Heart right ventricle (tissue), 16 donors: ENCODE results near the gene ZSCAN5C. TPM values are rescaled to one million over a fixed set of nuclear protein-coding genes. Genes with fewer than 3 reads are reported as not detected.

Experiments used
- ATAC-seq, 8 donors: fragments of 200-7000 bp; cut with Tn5 transposase; one replicate each; pipeline ENCODE4 v1.9.1; 2020; ENCODE audit warnings: mild to moderate bottlenecking in 8 of 8, moderate library complexity in 8 of 8, moderate number of reproducible peaks in 1 of 8
- DNase-seq, 2 donors: peaks; one replicate each; pipeline ENCODE4 v3.0.0-alpha.2; 2020
- H3K27ac ChIP-seq, 10 donors: fragments of 200-600 bp; sonication (generic) in 2 of 10; one replicate each; pipeline versions ENCODE4 v1.5.0 to v1.8.0; 2020 to 2022; ENCODE audit warnings: mild to moderate bottlenecking in 3 of 10
- H3K27me3 ChIP-seq, 7 donors: fragments of 200-600 bp; one replicate each; pipeline ENCODE4 v1.8.0; 2021 to 2022; ENCODE audit warnings: mild to moderate bottlenecking in 2 of 7
- H3K36me3 ChIP-seq, 9 donors: fragments of 200-600 bp; sonication (generic) in 1 of 9; one replicate each; pipeline versions ENCODE4 v1.5.0 to v1.8.0; 2020 to 2022; ENCODE audit warnings: mild to moderate bottlenecking in 2 of 9
- H3K4me1 ChIP-seq, 9 donors: fragments of 200-600 bp; sonication (generic) in 1 of 9; one replicate each; pipeline versions ENCODE4 v1.5.0 to v1.8.0; 2020 to 2022; ENCODE audit warnings: mild to moderate bottlenecking in 4 of 9
- H3K4me3 ChIP-seq, 10 donors: fragments of 200-600 bp; sonication (generic) in 2 of 10; one replicate each; pipeline versions ENCODE4 v1.5.0 to v1.8.0; 2020 to 2022; ENCODE audit warnings: mild to moderate bottlenecking in 7 of 10, moderate library complexity in 2 of 10
- H3K9me3 ChIP-seq, 11 donors: fragments of 200-600 bp in 10 of 11; sonication (generic) in 2 of 11; one replicate each; pipeline versions ENCODE4 v1.5.0 to v1.8.0; 2013 to 2022; ENCODE audit warnings: mild to moderate bottlenecking in 2 of 11, control low read depth in 1 of 11, moderate library complexity in 1 of 11
- WGBS, 2 donors: extraction: QIAGEN DNeasy Blood & Tissue Kit; methylation state at CpG; one replicate each; pipeline ENCODE4 v1.1.7; 2013; ENCODE audit warnings: inconsistent platforms in 1 of 2; 5-methylcytosine and 5-hydroxymethylcytosine counted together
- intact Hi-C, 10 donors: fragments of 100-400 bp; cut with DNase I; formaldehyde crosslinking; loops; one replicate each; pipeline versions ENCODE4 v1.11.1 to v1.14.2; 2022
- long read RNA-seq, 3 donors: library from polyadenylated mRNA; unstranded; transcript quantifications; one replicate each; pipeline ENCODE4 v2.0.0, GENCODE V29; 2020 to 2021
- polyA plus RNA-seq, 2 donors: library from polyadenylated mRNA; stranded (reverse); fragments of 200-250 nt; gene quantifications; one replicate each; pipeline ENCODE4 v1.2.3, GENCODE V29; 2013
- total RNA-seq, 10 donors: library from RNA; stranded (reverse); fragmentation: NEBNext Ultra II Directional in 3 of 10; extraction: Animal tissue kit (Norgen Biotek cat#: 25700) in 3 of 10; gene quantifications; one replicate each; pipeline versions ENCODE4 v1.2.1 to v1.2.4, GENCODE V29; 2021 to 2023
- TF ChIP-seq, protein P1 (sequence below), 9 donors: fragments of 200-600 bp; sonication (generic) in 2 of 9; IDR thresholded peaks; one replicate each; pipeline versions ENCODE4 v1.5.0 to v1.8.0; 2021 to 2022; ENCODE audit warnings: antibody characterized with exemption in 9 of 9, mild to moderate bottlenecking in 5 of 9, moderate library complexity in 1 of 9
- donor health status: Arrhythmogenic right ventricular cardiomyopathy.
- donor health status: ischemic (EF 13 %, LVEDD 7.1; RV severe dilation, severe dysfunction).
- donor health status: healthy with polysubstance abuse.
- donor health status: DM: no; HTN: yes; CAD: no.
- donor health status: DM: no; HTN: no; CAD: no.
- donor health status: ischemic (EF 25% LVEDD 6.9; RV normal size, moderate dysfunction).
- donor health status: ischemic (EF 25% LVEDD 5.7; RV mildly dilated, moderate dysfunction).
- donor health status: healthy.
- donor health status: DM: yes; HTN: yes; CAD: no.
- donor health status: Ischemic cardiomyopathy.
- donor health status: ischemic (EF 35%, LVEDD 5.7; RV mildly dilated, moderate dysfunction).
- donor health status: nonischemic (EF 11% LVEDD 7.7; RV severe dilation, severe dysfunction).
- donor health status: DM: yes; HTN: yes; CAD: no.
- donor health status: PGD.
- donor health status: ischemic (EF 29% LVEDD 5.4; RV normal size, mild dysfunction).
- donor health status: nonischemic (EF 23%, LVEDD 6.1; RV moderate dilation, normal function).

Gene ZSCAN5C, protein sequence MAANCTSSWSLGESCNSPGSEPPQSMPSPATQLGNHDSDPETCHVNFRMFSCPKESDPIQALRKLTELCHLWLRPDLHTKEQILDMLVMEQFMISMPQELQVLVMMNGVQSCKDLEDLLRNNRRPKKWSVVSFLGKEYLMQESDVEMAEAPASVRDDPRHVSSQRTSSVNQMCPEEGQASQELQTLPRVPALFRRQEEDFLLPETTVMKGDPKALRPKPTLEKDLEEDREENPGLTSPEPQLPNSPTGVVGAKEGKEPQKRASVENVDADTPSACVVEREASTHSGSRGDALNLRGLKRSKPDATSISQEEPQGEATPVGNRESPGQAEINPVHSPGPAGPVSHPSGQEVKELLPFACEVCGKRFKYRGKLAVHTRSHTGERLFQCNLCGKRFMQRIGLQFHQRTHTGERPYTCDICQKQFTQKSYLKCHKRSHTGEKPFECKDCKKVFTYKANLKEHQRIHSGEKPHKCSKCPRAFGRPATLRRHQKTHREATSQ
- total RNA-seq (not detected), polyA plus RNA-seq (not detected)
- long read RNA-seq, donor 1: 0 reads
- long read RNA-seq, donor 2: 0 reads
- long read RNA-seq, donor 3: 0 reads

DNA sequence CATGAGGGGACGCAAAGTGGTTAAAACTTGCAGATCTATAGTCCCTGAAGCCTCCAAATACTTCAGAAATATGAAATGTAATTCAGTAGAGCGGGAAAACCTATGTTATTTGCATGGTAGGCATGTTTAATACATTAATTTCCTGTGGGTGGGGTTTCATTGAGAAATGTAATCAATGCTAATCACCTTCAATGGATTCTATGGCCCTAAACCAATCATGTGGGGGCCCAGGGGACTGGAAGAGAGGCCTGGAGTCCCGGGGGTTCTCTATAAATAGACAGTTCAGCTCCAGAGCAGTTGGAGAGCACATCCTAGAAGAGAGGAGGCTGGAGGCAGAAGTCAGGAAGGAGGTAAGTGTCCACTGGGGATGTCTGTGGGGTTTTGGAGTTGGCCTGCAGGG lies at the start of gene ZSCAN5C:
TSS of gene ZSCAN5C (plus strand) at position 301 of the 400 bp plus-strand sequence. CDS start 3,641 bp downstream, outside the sequence.
- H3K4me1 ChIP-seq: no peaks in the 10 kb centered on the region
- no peak for ATAC-seq
- WGBS, 2 donors: 52 to 58% methylated on average over 3 of the region's 3 CpGs

DNA sequence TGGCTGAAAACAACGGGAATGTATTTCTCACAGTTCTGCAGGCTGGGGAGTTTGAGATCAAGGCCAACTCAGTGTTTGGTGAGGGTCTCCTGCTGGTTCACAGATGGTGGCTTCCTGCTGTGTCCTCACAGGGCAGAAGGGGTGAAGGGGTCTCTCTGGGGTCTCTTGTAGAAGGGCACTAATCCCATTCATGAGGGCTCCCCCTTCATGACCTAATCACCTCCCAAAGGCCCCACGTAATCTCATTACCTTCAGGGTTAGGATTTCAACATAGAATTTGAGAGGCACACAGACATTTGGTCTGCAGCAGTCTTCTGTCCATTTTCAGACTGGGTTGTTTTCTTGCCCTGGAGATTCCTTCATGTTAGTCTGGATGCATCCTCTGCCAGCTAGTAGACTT lies 49.4 kb upstream of the ZSCAN5C start:
- intact Hi-C loops: loop anchor here in 1 of 10 donors (10.0 kb wide), 1 partner anchor 48 kb away; no protein-coding TSS in a partner anchor
- H3K27ac ChIP-seq: peak overlapping the region in 3 of 10 donors; percentile 26 to 59 (median 34)
- TF ChIP-seq, protein P1, sequence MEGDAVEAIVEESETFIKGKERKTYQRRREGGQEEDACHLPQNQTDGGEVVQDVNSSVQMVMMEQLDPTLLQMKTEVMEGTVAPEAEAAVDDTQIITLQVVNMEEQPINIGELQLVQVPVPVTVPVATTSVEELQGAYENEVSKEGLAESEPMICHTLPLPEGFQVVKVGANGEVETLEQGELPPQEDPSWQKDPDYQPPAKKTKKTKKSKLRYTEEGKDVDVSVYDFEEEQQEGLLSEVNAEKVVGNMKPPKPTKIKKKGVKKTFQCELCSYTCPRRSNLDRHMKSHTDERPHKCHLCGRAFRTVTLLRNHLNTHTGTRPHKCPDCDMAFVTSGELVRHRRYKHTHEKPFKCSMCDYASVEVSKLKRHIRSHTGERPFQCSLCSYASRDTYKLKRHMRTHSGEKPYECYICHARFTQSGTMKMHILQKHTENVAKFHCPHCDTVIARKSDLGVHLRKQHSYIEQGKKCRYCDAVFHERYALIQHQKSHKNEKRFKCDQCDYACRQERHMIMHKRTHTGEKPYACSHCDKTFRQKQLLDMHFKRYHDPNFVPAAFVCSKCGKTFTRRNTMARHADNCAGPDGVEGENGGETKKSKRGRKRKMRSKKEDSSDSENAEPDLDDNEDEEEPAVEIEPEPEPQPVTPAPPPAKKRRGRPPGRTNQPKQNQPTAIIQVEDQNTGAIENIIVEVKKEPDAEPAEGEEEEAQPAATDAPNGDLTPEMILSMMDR (IDR thresholded peaks at IDR 0.05): no peak
- WGBS, 2 donors: 76 to 84% methylated on average over 2 of the region's 2 CpGs
- peaks cover 0 to 43% (median 16%) of the 10 kb centered on the region in 9 donors for H3K4me1 ChIP-seq
- no peak overlapping the region for H3K4me3 ChIP-seq
- ATAC-seq (no peak), DNase-seq (no peak)
- no peaks in the 10 kb centered on the region for H3K9me3 ChIP-seq
- H3K36me3 ChIP-seq: peaks cover 0 to 51% (median 5%) of the 10 kb centered on the region in 9 donors
- H3K27me3 ChIP-seq: no peaks in the 10 kb centered on the region

More for the DNA sequence above, at the start of gene ZSCAN5C:
- Histone ChIP-seq H3K27ac (no peak within 1 kb of the TSS), H3K36me3 (no peaks in the 10 kb centered on the region), H3K4me3 (no peak within 1 kb of the TSS), H3K27me3 (peaks cover 0 to 13% (median 0%) of the 10 kb centered on the region in 7 donors), H3K9me3 (no peaks in the 10 kb centered on the region)
- intact Hi-C loops: no loop called here
- TF ChIP-seq, protein P1 (IDR thresholded peaks at IDR 0.05): no peak
- no peak for DNase-seq

DNA sequence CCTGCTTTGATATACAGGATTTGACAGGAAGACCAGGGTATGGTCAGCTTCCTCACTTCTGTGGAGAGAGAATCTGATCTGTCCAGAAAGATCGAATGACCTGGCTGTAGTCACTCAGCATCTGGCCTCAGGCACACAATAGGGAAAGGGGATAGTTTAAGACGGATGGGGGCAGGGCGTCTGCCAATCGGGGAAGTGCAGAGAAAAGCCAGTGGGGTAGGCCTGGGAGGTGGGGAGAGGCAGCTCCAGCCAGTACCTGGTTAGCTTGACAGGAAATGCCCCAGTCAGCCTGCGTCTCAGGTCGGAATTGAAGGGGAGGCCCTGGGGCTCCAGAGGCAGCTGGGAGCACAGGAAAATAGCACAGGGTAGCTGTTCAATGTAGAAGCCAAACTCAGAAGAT lies 48.6 kb upstream of the ZSCAN5C start:
- Histone ChIP-seq H3K4me3 (no peak overlapping the region), H3K36me3 (peaks cover 0 to 51% (median 4%) of the 10 kb centered on the region in 9 donors), H3K27me3 (no peaks in the 10 kb centered on the region), H3K4me1 (peaks cover 0 to 43% (median 16%) of the 10 kb centered on the region in 9 donors), H3K9me3 (no peaks in the 10 kb centered on the region), H3K27ac (peak overlapping the region in 4 of 10 donors; percentile 5 to 59 (median 30))
- TF ChIP-seq, protein P1 (IDR thresholded peaks at IDR 0.05): no peak
- 42 to 51% methylated on average over 6 of the region's 6 CpGs for WGBS, 2 donors
- no peak for DNase-seq
- intact Hi-C loops: loop anchor here in 1 of 10 donors (10.0 kb wide), 1 partner anchor 49 kb away; no protein-coding TSS in a partner anchor
- no peak for ATAC-seq

DNA sequence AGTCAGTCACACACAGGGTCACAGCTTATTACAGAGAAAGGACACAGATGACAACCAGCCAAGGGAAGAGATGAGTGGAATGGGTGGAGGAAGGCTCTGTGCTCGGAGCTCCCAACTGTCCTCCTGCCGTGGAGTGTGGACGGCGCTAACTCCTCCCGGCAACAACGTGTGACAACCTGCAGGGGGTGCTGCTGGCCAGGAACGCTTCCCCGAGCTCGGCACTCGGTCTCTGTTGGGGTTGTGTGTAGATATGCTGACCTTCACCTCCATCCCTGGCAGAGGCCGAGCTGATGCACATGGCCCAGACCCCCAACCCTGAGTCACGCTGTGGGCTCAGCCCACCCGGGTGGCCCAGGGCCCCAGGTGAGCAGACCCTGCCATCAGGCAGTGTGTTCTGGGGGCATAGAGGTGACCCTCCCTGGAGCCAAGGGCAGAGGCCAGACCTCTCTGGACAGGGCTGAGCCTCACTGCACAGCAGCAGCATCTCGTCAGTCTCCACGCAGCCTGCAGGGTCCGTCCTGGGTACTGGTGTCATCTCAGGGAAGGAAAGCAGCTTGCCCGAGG lies 46.9 kb upstream of the ZSCAN5C start:
- Histone ChIP-seq H3K36me3 (peaks cover 0 to 56% (median 8%) of the 10 kb centered on the region in 9 donors), H3K9me3 (no peaks in the 10 kb centered on the region), H3K27ac (peak overlapping the region in 4 of 10 donors; percentile 69 to 89 (median 73)), H3K4me3 (no peak overlapping the region), H3K27me3 (no peaks in the 10 kb centered on the region), H3K4me1 (peaks cover 0 to 37% (median 16%) of the 10 kb centered on the region in 9 donors)
- intact Hi-C loops: loop anchor here in 2 of 10 donors (5.0 to 10.0 kb wide), 2 partner anchors 50 to 73 kb away; no protein-coding TSS in a partner anchor
- WGBS, 2 donors: 62 to 65% methylated on average over 17 of the region's 17 CpGs
- DNase-seq (peak in 1 of 2 donors; percentile 36), ATAC-seq (peak in 5 of 8 donors; percentile 36 to 45 (median 43))
- TF ChIP-seq, protein P1 (IDR thresholded peaks at IDR 0.05): peak; percentile 23 to 55 (median 45)
